HepG2 (cell line): ENCODE measurements around the gene KLHDC1. TPM values are rescaled to one million over a fixed set of nuclear protein-coding genes. Genes with fewer than 3 reads are reported as not detected.

Source experiments
- ARID2 ChIP-seq: sonication (generic); formaldehyde crosslinking; IDR thresholded peaks from 2 replicates; pipeline ENCODE4 v1.8.1; 2022; ENCODE audit warnings: mild to moderate bottlenecking, missing genetic modification reagents, borderline replicate concordance
- CHD2 ChIP-seq: IDR thresholded peaks from 2 replicates; pipeline ENCODE4 v1.6.1; 2011; ENCODE audit warnings: low read depth, low read length, improper control_type of control experiment
- FOSL1 ChIP-seq: sonication (generic); formaldehyde crosslinking; IDR thresholded peaks from 2 replicates; pipeline ENCODE4 v1.9.0; 2021; ENCODE audit warnings: missing genetic modification reagents, borderline replicate concordance
- MAFG ChIP-seq: sonication (generic); formaldehyde crosslinking; IDR thresholded peaks from 2 replicates; pipeline ENCODE4 v1.5.1; 2020; ENCODE audit warnings: mild to moderate bottlenecking, missing genetic modification reagents
- MED1 ChIP-seq: sonication (generic); formaldehyde crosslinking; IDR thresholded peaks from 2 replicates; pipeline ENCODE4 v1.4.0; 2020; ENCODE audit warnings: missing genetic modification reagents
- NAIF1 ChIP-seq: sonication (generic); formaldehyde crosslinking; IDR thresholded peaks from 2 replicates; pipeline ENCODE4 v1.5.0; 2020; ENCODE audit warnings: mild to moderate bottlenecking, missing genetic modification reagents, borderline replicate concordance
- NFATC3 ChIP-seq: sonication (generic); formaldehyde crosslinking; IDR thresholded peaks from 2 replicates; pipeline ENCODE4 v1.5.1; 2020; ENCODE audit warnings: mild to moderate bottlenecking, missing genetic modification reagents
- NPAS2 ChIP-seq: sonication (generic); formaldehyde crosslinking; IDR thresholded peaks from 2 replicates; pipeline ENCODE4 v1.8.0; 2022; ENCODE audit warnings: mild to moderate bottlenecking, missing genetic modification reagents, borderline replicate concordance
- ONECUT2 ChIP-seq: sonication (generic); formaldehyde crosslinking; IDR thresholded peaks from 2 replicates; pipeline ENCODE4 v1.4.0; 2020; ENCODE audit warnings: missing genetic modification reagents
- SALL1 ChIP-seq: sonication (generic); formaldehyde crosslinking; IDR thresholded peaks from 2 replicates; pipeline ENCODE4 v1.8.0; 2022; ENCODE audit warnings: mild to moderate bottlenecking, missing genetic modification reagents
- THAP11 ChIP-seq: IDR thresholded peaks from 2 replicates; pipeline ENCODE4 v1.6.1; 2016; ENCODE audit warnings: missing biosample characterization, missing genetic modification reagents
- XRCC5 ChIP-seq: fragments of 200-400 bp; formaldehyde crosslinking; optimal IDR thresholded peaks from 2 replicates; pipeline ENCODE3; 2017; ENCODE audit warnings: mild to moderate bottlenecking, low read length
- ZBTB7A ChIP-seq: sonication (generic); formaldehyde crosslinking; IDR thresholded peaks from 2 replicates; pipeline ENCODE4 v1.8.0; 2022; ENCODE audit warnings: mild to moderate bottlenecking, missing genetic modification reagents
- ZNF256 ChIP-seq: sonication (generic); formaldehyde crosslinking; conservative IDR thresholded peaks from 2 replicates; pipeline ENCODE4 v1.4.0; 2020; ENCODE audit warnings: missing genetic modification reagents
- ZNF510 ChIP-seq: sonication (generic); formaldehyde crosslinking; IDR thresholded peaks from 2 replicates; pipeline ENCODE4 v1.4.0; 2020; ENCODE audit warnings: low read depth, mild to moderate bottlenecking, missing genetic modification reagents
- ZNF569 ChIP-seq: sonication (generic); formaldehyde crosslinking; IDR thresholded peaks from 2 replicates; pipeline ENCODE4 v1.5.0; 2020; ENCODE audit warnings: mild to moderate bottlenecking, missing genetic modification reagents, moderate library complexity, borderline replicate concordance
- ZNF570 ChIP-seq: sonication (generic); formaldehyde crosslinking; IDR thresholded peaks from 2 replicates; pipeline ENCODE4 v1.4.0; 2020; ENCODE audit warnings: mild to moderate bottlenecking, missing genetic modification reagents, borderline replicate concordance
- ZNF577 ChIP-seq: sonication (generic); formaldehyde crosslinking; IDR thresholded peaks from 2 replicates; pipeline ENCODE4 v1.4.0; 2020; ENCODE audit warnings: mild to moderate bottlenecking, low read depth, missing genetic modification reagents, borderline replicate concordance
- ZNF839 ChIP-seq: sonication (generic); formaldehyde crosslinking; IDR thresholded peaks from 2 replicates; pipeline ENCODE4 v1.4.0; 2020; ENCODE audit warnings: missing genetic modification reagents, mild to moderate bottlenecking, borderline replicate concordance
- polyA plus RNA-seq, 8 experiments: library from polyadenylated mRNA; depleted of rRNA in 3 of 8; stranded (reverse) in 7 of 8; unstranded in 1 of 8; fragments of >200 nt; fragmentation: Illumina TruSeq in 4 of 8; extraction: Trizol in 4 of 8; gene quantifications; 2 replicates each; pipeline versions ENCODE4 v1.2.1 to v1.2.3, GENCODE V29; 2011 to 2016; ENCODE audit warnings: low read depth in 4 of 8, missing spikeins in 1 of 8, mixed read lengths in 1 of 8; ENCODE audit not compliant: insufficient read depth in 1 of 8
- total RNA-seq, 5 experiments: library from RNA; depleted of rRNA; stranded (reverse); fragments of >200 nt; fragmentation: Illumina TruSeq; extraction: Trizol; gene quantifications; 2 replicates each; pipeline ENCODE4 v1.2.3, GENCODE V29; 2016; ENCODE audit warnings: low read depth in 1 of 5
- TF ChIP-seq, protein P1 (sequence below): sonication (generic); formaldehyde crosslinking; IDR thresholded peaks from 2 replicates; pipeline ENCODE4 v1.5.1; 2020; ENCODE audit warnings: missing genetic modification reagents, mild to moderate bottlenecking, borderline replicate concordance
- TF ChIP-seq, protein P2 (sequence below): sonication (generic); formaldehyde crosslinking; IDR thresholded peaks from 2 replicates; pipeline ENCODE4 v1.5.0; 2020; ENCODE audit warnings: missing genetic modification reagents
- TF ChIP-seq, protein P3 (sequence below): IDR thresholded peaks from 2 replicates; pipeline ENCODE4 v1.6.1; 2016; ENCODE audit warnings: missing genetic modification reagents, missing compliant biosample characterization
- TF ChIP-seq, protein P4 (sequence below): sonication (generic); formaldehyde crosslinking; IDR thresholded peaks from 2 replicates; pipeline ENCODE4 v1.4.0; 2020; ENCODE audit warnings: missing genetic modification reagents
- TF ChIP-seq, protein P5 (sequence below): sonication (generic); formaldehyde crosslinking; IDR thresholded peaks from 2 replicates; pipeline ENCODE4 v1.5.1; 2020; ENCODE audit warnings: missing genetic modification reagents, mild to moderate bottlenecking, borderline replicate concordance

The KLHDC1 gene
- total and polyA plus RNA-seq, 2 of the 13 experiments (the other 11 are each of a cell fraction or from before 2014, with no cell fraction given), result 0.11 TPM; not detected in 1

DNA sequence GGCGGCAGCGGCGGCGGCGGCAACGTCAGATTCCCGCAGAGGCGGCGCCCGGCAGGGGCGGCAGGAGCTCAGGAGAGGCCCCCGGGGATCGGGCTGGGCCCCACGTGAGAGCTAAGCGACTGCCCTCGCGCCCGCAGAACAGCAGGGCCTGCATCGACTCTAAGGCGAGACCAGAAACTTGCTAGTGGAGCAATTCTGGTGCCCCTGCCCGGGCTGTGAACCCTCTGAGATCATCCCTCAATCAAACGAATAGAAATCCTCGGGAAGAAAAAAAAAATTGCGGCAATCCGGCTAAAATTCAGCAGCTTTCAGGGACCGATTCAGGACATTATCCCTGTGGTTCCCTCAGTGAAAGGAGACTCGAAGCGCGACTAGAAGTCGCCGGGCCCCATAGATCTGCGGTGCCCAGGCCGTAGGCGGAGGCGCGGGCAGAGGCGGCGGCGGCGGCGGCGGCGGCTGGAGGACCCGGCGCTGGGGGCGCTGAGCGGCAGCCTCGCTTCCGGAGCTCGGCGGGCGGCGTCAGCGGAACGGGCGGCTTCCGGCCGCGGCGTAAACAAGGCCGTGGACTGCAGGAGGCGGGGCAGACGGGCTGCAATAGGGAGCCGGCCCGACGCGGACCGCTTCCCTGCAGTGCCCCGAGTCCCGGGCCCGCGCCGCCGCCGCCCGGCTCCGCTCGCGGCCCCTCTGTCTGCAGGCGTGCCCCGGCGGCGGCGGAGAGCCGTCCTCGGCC lies 74.8 kb downstream of the KLHDC1 start, which contains the start of gene KLHDC2 (continued):
- TF ChIP-seq, protein P1, sequence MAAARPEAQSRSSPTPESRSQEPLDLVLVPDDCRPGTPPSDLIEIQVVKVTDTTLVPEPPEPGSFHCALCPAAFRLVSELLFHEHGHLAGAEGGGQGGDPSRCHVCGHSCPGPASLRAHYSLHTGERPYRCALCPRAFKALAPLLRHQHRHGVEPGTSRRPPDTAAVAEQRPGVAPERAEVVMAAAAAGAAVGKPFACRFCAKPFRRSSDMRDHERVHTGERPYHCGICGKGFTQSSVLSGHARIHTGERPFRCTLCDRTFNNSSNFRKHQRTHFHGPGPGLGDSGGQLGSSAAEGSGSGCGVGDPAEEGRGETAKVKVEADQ (CRISPR knock-in tag), result peak; percentile 84; the same call in 1 of the 2 replicates
- no peak for TF ChIP-seq NPAS2 (CRISPR knock-in tag)
- TF ChIP-seq ZNF577 (CRISPR knock-in tag), result no peak
- TF ChIP-seq, protein P2, sequence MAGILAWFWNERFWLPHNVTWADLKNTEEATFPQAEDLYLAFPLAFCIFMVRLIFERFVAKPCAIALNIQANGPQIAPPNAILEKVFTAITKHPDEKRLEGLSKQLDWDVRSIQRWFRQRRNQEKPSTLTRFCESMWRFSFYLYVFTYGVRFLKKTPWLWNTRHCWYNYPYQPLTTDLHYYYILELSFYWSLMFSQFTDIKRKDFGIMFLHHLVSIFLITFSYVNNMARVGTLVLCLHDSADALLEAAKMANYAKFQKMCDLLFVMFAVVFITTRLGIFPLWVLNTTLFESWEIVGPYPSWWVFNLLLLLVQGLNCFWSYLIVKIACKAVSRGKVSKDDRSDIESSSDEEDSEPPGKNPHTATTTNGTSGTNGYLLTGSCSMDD (CRISPR knock-in tag), result no peak
- TF ChIP-seq, protein P3, sequence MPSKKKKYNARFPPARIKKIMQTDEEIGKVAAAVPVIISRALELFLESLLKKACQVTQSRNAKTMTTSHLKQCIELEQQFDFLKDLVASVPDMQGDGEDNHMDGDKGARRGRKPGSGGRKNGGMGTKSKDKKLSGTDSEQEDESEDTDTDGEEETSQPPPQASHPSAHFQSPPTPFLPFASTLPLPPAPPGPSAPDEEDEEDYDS (CRISPR knock-in tag), result peak; percentile 66
- TF ChIP-seq THAP11 (CRISPR knock-in tag), result peak; percentile 85
- TF ChIP-seq ZNF569 (CRISPR knock-in tag), result no peak
- TF ChIP-seq NFATC3, result peak; percentile 49; the same call in 1 of the 2 replicates
- no peak for TF ChIP-seq ONECUT2 (CRISPR knock-in tag)
- no peak for TF ChIP-seq ZBTB7A (CRISPR knock-in tag)
- TF ChIP-seq XRCC5, result no peak
- TF ChIP-seq ARID2 (CRISPR knock-in tag), result no peak; the same call in 1 of the 2 replicates
- TF ChIP-seq CHD2, result no peak
- peak; percentile 35 for TF ChIP-seq SALL1 (CRISPR knock-in tag)
- TF ChIP-seq MED1, result peak; percentile 65; the same call in 1 of the 2 replicates
- no peak for TF ChIP-seq MAFG (CRISPR knock-in tag)
- no peak for TF ChIP-seq ZNF839 (CRISPR knock-in tag)
- no peak for TF ChIP-seq FOSL1 (CRISPR knock-in tag)
- TF ChIP-seq NAIF1 (CRISPR knock-in tag), result no peak
- no peak; the same call in 1 of the 2 replicates for TF ChIP-seq ZNF510 (CRISPR knock-in tag)
- no peak for TF ChIP-seq ZNF570 (CRISPR knock-in tag)
- TF ChIP-seq, protein P4, sequence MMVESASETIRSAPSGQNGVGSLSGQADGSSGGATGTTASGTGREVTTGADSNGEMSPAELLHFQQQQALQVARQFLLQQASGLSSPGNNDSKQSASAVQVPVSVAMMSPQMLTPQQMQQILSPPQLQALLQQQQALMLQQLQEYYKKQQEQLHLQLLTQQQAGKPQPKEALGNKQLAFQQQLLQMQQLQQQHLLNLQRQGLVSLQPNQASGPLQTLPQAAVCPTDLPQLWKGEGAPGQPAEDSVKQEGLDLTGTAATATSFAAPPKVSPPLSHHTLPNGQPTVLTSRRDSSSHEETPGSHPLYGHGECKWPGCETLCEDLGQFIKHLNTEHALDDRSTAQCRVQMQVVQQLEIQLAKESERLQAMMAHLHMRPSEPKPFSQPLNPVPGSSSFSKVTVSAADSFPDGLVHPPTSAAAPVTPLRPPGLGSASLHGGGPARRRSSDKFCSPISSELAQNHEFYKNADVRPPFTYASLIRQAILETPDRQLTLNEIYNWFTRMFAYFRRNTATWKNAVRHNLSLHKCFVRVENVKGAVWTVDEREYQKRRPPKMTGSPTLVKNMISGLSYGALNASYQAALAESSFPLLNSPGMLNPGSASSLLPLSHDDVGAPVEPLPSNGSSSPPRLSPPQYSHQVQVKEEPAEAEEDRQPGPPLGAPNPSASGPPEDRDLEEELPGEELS (CRISPR knock-in tag), result no peak
- no peak for TF ChIP-seq ZNF256
- TF ChIP-seq, protein P5, sequence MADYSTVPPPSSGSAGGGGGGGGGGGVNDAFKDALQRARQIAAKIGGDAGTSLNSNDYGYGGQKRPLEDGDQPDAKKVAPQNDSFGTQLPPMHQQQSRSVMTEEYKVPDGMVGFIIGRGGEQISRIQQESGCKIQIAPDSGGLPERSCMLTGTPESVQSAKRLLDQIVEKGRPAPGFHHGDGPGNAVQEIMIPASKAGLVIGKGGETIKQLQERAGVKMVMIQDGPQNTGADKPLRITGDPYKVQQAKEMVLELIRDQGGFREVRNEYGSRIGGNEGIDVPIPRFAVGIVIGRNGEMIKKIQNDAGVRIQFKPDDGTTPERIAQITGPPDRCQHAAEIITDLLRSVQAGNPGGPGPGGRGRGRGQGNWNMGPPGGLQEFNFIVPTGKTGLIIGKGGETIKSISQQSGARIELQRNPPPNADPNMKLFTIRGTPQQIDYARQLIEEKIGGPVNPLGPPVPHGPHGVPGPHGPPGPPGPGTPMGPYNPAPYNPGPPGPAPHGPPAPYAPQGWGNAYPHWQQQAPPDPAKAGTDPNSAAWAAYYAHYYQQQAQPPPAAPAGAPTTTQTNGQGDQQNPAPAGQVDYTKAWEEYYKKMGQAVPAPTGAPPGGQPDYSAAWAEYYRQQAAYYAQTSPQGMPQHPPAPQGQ (CRISPR knock-in tag), result no peak
